Endothelial cell (in vitro differentiated cells): ENCODE measurements around the gene NCAN. TPM values are rescaled to one million over a fixed set of nuclear protein-coding genes. Genes with fewer than 3 reads are reported as not detected.
A peak's percentile ranks its signal among the peaks of the same experiment; 100 is the strongest.

ENCODE experiments used
- DNase-seq: peaks from one replicate; pipeline ENCODE4 v3.0.0; 2021; ENCODE audit warnings: low spot score
- H3K27ac Mint-ChIP-seq: one replicate; pipeline ENCODE4 v1.8.0; 2021; ENCODE audit warnings: mixed read lengths, inconsistent platforms; ENCODE audit not compliant: unreplicated experiment
- H3K27me3 Mint-ChIP-seq: one replicate; pipeline ENCODE4 v1.8.0; 2021; ENCODE audit warnings: mild to moderate bottlenecking, moderate library complexity, mixed read lengths, inconsistent platforms; ENCODE audit not compliant: unreplicated experiment
- H3K36me3 Mint-ChIP-seq: one replicate; pipeline ENCODE4 v1.8.0; 2021; ENCODE audit warnings: mild to moderate bottlenecking, low read depth, mixed read lengths, inconsistent platforms; ENCODE audit not compliant: unreplicated experiment
- H3K4me1 Mint-ChIP-seq: one replicate; pipeline ENCODE4 v1.8.0; 2021; ENCODE audit warnings: mild to moderate bottlenecking, mixed read lengths, inconsistent platforms; ENCODE audit not compliant: unreplicated experiment
- H3K4me3 Mint-ChIP-seq: one replicate; pipeline ENCODE4 v1.8.0; 2021; ENCODE audit warnings: mild to moderate bottlenecking, mixed read lengths, inconsistent platforms; ENCODE audit not compliant: unreplicated experiment
- H3K9me3 Mint-ChIP-seq: one replicate; pipeline ENCODE4 v1.8.0; 2021; ENCODE audit warnings: mixed read lengths, inconsistent platforms; ENCODE audit not compliant: unreplicated experiment
- total RNA-seq: library from RNA; stranded (reverse); fragmentation: NEBNext Ultra II Directional; extraction: Animal tissue kit (Norgen Biotek cat#: 25700); gene quantifications from one replicate; pipeline ENCODE4 v1.2.1, GENCODE V29; 2021; ENCODE audit not compliant: unreplicated experiment
- TF ChIP-seq, protein P1 (sequence below): fragments of 200-600 bp; sonication (generic); IDR thresholded peaks from one replicate; pipeline ENCODE4 v1.5.0; 2021; ENCODE audit warnings: antibody characterized with exemption; ENCODE audit not compliant: unreplicated experiment

The NCAN gene
- total RNA-seq, 1 donor from 2014 or later: 0.05 TPM

GRCh38 chr19:19263886-19264487 lies 52.2 kb downstream of the NCAN start:
- no peak overlapping the region for H3K4me3 Mint-ChIP-seq
- H3K9me3 Mint-ChIP-seq: no peaks in the 10 kb centered on the region
- H3K4me1 Mint-ChIP-seq: peaks cover 6% of the 10 kb centered on the region
- H3K27me3 Mint-ChIP-seq: peaks cover 28% of the 10 kb centered on the region
- DNase-seq: no peak
- TF ChIP-seq, protein P1, sequence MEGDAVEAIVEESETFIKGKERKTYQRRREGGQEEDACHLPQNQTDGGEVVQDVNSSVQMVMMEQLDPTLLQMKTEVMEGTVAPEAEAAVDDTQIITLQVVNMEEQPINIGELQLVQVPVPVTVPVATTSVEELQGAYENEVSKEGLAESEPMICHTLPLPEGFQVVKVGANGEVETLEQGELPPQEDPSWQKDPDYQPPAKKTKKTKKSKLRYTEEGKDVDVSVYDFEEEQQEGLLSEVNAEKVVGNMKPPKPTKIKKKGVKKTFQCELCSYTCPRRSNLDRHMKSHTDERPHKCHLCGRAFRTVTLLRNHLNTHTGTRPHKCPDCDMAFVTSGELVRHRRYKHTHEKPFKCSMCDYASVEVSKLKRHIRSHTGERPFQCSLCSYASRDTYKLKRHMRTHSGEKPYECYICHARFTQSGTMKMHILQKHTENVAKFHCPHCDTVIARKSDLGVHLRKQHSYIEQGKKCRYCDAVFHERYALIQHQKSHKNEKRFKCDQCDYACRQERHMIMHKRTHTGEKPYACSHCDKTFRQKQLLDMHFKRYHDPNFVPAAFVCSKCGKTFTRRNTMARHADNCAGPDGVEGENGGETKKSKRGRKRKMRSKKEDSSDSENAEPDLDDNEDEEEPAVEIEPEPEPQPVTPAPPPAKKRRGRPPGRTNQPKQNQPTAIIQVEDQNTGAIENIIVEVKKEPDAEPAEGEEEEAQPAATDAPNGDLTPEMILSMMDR: no peak
- peaks cover 5% of the 10 kb centered on the region for H3K36me3 Mint-ChIP-seq
- H3K27ac Mint-ChIP-seq: no peak overlapping the region

- no peak overlapping the region for H3K27ac Mint-ChIP-seq
- no peak overlapping the region for H3K4me3 Mint-ChIP-seq
- peaks cover 25% of the 10 kb centered on the region for H3K27me3 Mint-ChIP-seq
- TF ChIP-seq, protein P1: no peak
- H3K4me1 Mint-ChIP-seq: peaks cover 6% of the 10 kb centered on the region
- no peak for DNase-seq
- H3K9me3 Mint-ChIP-seq: no peaks in the 10 kb centered on the region
- peaks cover 10% of the 10 kb centered on the region for H3K36me3 Mint-ChIP-seq
Observed at GRCh38 chr19:19267305-19267704, 55.5 kb downstream of the NCAN start.

DNA sequence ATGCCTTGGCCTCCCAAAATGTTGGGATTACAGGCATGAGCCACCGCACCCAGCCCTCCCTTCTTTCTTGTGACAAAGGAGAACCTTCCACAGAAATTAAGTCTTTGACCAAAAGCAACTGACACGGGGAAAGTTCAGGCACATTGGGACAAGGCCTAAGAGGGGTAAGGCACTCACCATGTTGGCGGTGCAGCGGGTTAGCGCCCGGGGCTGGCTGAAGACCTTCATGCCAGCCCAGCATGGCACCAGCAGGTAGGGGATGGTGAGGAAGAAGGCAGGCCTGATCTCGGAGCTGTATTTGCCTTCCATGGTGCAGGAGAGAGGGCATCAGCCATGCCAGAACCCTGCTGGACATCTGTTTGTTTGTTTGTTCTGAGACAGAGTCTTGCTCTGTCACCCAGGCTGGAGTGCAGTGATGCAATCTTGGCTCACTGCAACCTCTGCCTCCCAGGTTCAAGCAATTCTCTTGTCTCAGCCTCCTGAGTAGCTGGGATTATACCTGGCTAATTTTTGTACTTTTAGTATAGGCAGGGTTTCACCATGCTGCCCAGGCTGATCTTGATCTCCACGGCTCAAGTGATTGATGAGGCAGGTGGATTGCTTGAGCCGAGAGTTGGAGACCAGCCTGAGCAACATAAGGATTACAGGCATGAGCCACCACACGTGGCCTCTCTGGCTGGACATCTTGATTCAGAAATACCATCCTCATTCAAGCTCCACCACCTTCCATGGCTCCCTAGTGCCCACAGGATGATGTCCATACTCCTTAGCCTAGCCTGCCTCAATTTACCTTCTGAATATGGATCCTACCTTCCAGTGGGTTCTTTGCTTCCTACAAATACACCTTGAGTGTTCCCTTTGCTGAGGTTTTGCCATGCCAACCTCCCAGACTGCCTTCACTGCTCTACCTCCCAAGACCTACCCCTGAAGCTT lies 57.0 kb downstream of the NCAN start:
- TF ChIP-seq, protein P1: no peak
- Mint-ChIP-seq H3K4me3 (no peak overlapping the region), H3K27me3 (peaks cover 22% of the 10 kb centered on the region), H3K36me3 (peaks cover 12% of the 10 kb centered on the region), H3K4me1 (peaks cover 11% of the 10 kb centered on the region), H3K9me3 (no peaks in the 10 kb centered on the region), H3K27ac (no peak overlapping the region)
- no peak for DNase-seq

DNA sequence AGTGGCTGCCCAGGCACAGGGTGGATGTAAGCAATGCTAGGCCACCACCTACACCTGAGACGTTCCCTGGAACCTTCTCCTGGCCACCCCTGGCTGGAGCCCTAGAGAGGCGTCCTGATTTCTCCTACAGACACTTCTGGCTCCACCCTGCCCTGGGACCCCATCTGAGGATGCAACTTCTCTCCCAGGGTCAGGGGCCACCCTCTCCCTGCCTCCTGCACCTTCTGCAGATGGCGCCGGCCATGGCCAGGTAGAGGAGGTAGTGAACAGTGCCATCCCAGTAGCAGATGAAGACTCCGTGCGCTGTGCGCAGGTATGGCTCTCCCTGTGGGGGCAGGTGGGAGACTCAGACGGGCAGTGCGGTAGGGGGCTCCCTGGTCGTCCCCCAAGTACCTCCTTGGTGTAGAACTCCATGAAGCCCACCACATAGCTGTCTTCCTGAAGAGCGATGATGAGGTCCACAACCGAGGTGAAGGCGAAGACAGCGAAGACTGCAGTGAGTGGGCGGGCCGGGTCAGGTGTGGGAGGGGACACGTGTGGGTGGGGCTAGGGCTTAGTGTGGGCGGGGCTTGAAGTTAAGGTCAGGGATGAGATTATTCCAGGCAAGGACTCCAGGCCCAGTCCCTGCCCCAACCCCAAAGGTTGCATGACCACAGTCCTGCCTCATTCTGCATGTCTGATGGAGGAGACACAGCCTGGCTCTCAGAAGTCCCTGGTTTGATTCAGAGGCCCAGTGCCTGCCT lies 58.4 kb downstream of the NCAN start:
- Mint-ChIP-seq H3K4me3 (no peak overlapping the region), H3K36me3 (peaks cover 12% of the 10 kb centered on the region), H3K27me3 (peaks cover 29% of the 10 kb centered on the region), H3K4me1 (peaks cover 11% of the 10 kb centered on the region), H3K9me3 (no peaks in the 10 kb centered on the region), H3K27ac (no peak overlapping the region)
- TF ChIP-seq, protein P1: no peak
- DNase-seq: peak; percentile 1
